ENCODE measurements around the gene RHOBTB3. TPM values are rescaled to one million over a fixed set of nuclear protein-coding genes. Genes with fewer than 3 reads are reported as not detected.

RHOBTB3 gene
- total RNA-seq, 4 donors from 2014 or later: 40.1 to 95.7 (median 71.0) TPM

GRCh38 chr5:95779611-95780010 is 48.5 kb downstream of the RHOBTB3 start:
- peak overlapping the region in 3 of 4 donors; percentile 4 to 40 (median 36) for H3K27ac ChIP-seq
- H3K4me1 ChIP-seq: no peaks in the 10 kb centered on the region
- H3K36me3 ChIP-seq: peaks cover 0 to 7% (median 0%) of the 10 kb centered on the region in 3 donors
- no peak overlapping the region for H3K4me3 ChIP-seq
- no peaks in the 10 kb centered on the region for H3K27me3 ChIP-seq
- no peak for TF ChIP-seq CTCF (IDR thresholded peaks at IDR 0.05)
- TF ChIP-seq POLR2A (IDR thresholded peaks at IDR 0.05): no peak
- no peaks in the 10 kb centered on the region for H3K9me3 ChIP-seq
- DNase-seq: no peak

GRCh38 chr5:95780597-95780996 is 49.5 kb downstream of the RHOBTB3 start:
- no peak for DNase-seq
- H3K27me3 ChIP-seq: no peaks in the 10 kb centered on the region
- peak overlapping the region in 3 of 4 donors; percentile 16 to 70 (median 40) for H3K27ac ChIP-seq
- no peak overlapping the region for H3K4me3 ChIP-seq
- H3K36me3 ChIP-seq: peaks cover 0 to 15% (median 0%) of the 10 kb centered on the region in 3 donors
- H3K9me3 ChIP-seq: no peaks in the 10 kb centered on the region
- H3K4me1 ChIP-seq: no peaks in the 10 kb centered on the region
- TF ChIP-seq CTCF (IDR thresholded peaks at IDR 0.05) (no peak), POLR2A (IDR thresholded peaks at IDR 0.05) (no peak)

DNA sequence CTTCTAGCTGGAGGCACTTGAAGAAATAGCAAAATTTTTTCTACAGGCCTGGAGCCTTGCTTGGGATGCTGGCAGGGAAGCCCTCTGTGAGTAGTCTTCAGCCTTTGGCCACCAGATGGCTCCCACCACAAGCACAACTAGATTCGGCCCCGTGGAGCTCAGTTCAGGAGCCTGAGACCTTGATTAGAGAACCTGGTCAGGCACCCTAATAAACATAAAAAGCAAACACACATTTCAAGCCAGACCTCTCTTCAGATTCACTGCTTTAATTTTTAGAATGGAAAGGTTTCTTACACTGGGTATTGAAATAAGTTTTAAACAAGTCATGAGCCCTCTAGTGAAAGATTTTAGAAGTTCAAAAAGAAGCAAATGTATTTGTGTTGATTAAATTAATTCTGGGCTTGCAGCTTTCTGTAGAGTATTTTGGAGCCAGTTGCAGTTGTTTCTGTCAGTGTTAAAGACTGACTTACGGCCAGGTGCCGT is 50.0 kb downstream of the RHOBTB3 start:
- Histone ChIP-seq H3K4me1 (no peaks in the 10 kb centered on the region), H3K9me3 (no peaks in the 10 kb centered on the region), H3K27ac (peak overlapping the region in 3 of 4 donors; percentile 16 to 70 (median 40)), H3K4me3 (no peak overlapping the region), H3K27me3 (no peaks in the 10 kb centered on the region), H3K36me3 (peaks cover 0 to 15% (median 0%) of the 10 kb centered on the region in 3 donors)
- DNase-seq: peak; percentile 75 to 94 (median 83)
- TF ChIP-seq POLR2A (IDR thresholded peaks at IDR 0.05): no peak
- TF ChIP-seq CTCF (IDR thresholded peaks at IDR 0.05): peak; percentile 67 to 97 (median 93)

DNA sequence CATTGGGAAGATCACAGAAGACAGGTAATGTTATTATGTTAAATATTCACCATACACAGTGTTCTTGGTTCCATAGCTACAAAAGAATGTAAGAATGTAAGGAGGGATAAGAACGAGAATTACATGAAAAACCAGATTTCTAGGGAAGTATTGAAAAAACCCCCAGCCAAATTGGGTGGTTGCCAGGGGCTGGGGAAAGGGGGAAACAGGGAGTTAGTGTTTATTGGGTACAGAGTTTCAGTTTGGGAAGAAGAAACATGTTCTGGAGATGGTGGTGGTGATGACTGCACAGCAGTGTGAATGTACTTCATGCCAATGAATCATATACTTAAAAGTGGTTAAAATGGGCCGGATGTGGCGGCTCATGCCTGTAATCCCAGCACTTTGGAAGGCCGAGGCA is 51.0 kb downstream of the RHOBTB3 start:
- Histone ChIP-seq H3K27ac (no peak overlapping the region), H3K9me3 (no peaks in the 10 kb centered on the region), H3K36me3 (peaks cover 0 to 15% (median 0%) of the 10 kb centered on the region in 3 donors), H3K4me1 (no peaks in the 10 kb centered on the region), H3K4me3 (no peak overlapping the region), H3K27me3 (no peaks in the 10 kb centered on the region)
- TF ChIP-seq CTCF (IDR thresholded peaks at IDR 0.05): no peak
- no peak for TF ChIP-seq POLR2A (IDR thresholded peaks at IDR 0.05)
- no peak for DNase-seq

GRCh38 chr5:95783661-95784060 is 52.5 kb downstream of the RHOBTB3 start:
- Histone ChIP-seq H3K36me3 (peaks cover 0 to 21% (median 0%) of the 10 kb centered on the region in 3 donors), H3K4me1 (no peaks in the 10 kb centered on the region), H3K27me3 (no peaks in the 10 kb centered on the region), H3K4me3 (no peak overlapping the region), H3K9me3 (no peaks in the 10 kb centered on the region), H3K27ac (no peak overlapping the region)
- TF ChIP-seq CTCF (IDR thresholded peaks at IDR 0.05) (no peak), POLR2A (IDR thresholded peaks at IDR 0.05) (no peak)
- DNase-seq: no peak
